Activated T-helper 17 cell treated with anti-CD3 and anti-CD28 coated beads, Interleukin-2, amount 50 U/mL, for 72 hours (primary cell): Measurements from ENCODE around the gene ABO. TPM values are rescaled to one million over a fixed set of nuclear protein-coding genes. Genes with fewer than 3 reads are reported as not detected.
A peak's percentile ranks its signal among the peaks of the same experiment; 100 is the strongest.
"Not testable (repeated sequence)": the region's sequence is repeated elsewhere in the genome, so short reads cannot be mapped to it uniquely, and the experiment has no call there.

Experiments
- ATAC-seq: fragments of 150-1000 bp; cut with Tn5 transposase; replicated peaks from 2 replicates; pipeline ENCODE4 v1.10.0; 2021; ENCODE audit warnings: mild to moderate bottlenecking, moderate library complexity
- H3K27ac Mint-ChIP-seq: one replicate; pipeline ENCODE4 v1.8.0; 2022; ENCODE audit warnings: mixed read lengths
- H3K27me3 Mint-ChIP-seq: one replicate; pipeline ENCODE4 v1.8.0; 2022; ENCODE audit warnings: mixed read lengths
- H3K36me3 Mint-ChIP-seq: one replicate; pipeline ENCODE4 v1.8.0; 2022; ENCODE audit warnings: low read depth, mild to moderate bottlenecking, mixed read lengths
- H3K4me1 Mint-ChIP-seq: one replicate; pipeline ENCODE4 v1.8.0; 2022; ENCODE audit warnings: mixed read lengths
- H3K4me3 Mint-ChIP-seq: one replicate; pipeline ENCODE4 v1.8.0; 2022; ENCODE audit warnings: mild to moderate bottlenecking, mixed read lengths
- H3K9me3 Mint-ChIP-seq: one replicate; pipeline ENCODE4 v1.8.0; 2022; ENCODE audit warnings: mixed read lengths
- total RNA-seq, 2 donors: library from RNA; stranded (reverse); gene quantifications; one replicate each; pipeline ENCODE4 v1.2.3, GENCODE V29; 2022

The ABO gene
- total RNA-seq, 2 donors from 2014 or later: not detected

GRCh38 chr9:133223159-133223756, 51.7 kb downstream of the ABO start:
- H3K9me3 Mint-ChIP-seq, H3K4me1 Mint-ChIP-seq, H3K4me3 Mint-ChIP-seq, H3K27ac Mint-ChIP-seq, ATAC-seq, H3K36me3 Mint-ChIP-seq: not testable (repeated sequence)
- H3K27me3 Mint-ChIP-seq: peaks cover 34% of the 10 kb centered on the region

DNA sequence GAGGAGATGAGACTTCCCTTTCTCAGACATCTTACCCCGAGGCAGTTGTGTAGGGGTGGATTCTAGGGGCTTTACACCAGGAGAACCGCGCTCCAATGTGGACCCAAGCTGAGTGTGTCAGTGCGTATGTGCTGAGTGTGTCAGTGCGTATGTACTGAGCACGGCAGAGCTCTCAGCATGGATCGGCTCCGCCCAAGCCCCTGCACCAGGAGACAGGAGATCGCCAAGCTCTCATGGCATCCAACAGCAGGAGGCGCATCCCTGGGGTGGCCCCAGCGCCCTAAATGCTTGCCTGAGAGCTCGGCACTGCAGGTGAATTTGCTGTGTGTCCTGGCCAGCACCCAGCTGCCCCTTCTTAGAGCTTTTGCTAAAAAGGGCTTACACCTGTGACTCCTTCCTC, 53.0 kb downstream of the ABO start:
- H3K4me3 Mint-ChIP-seq, H3K27ac Mint-ChIP-seq, ATAC-seq, H3K4me1 Mint-ChIP-seq, H3K9me3 Mint-ChIP-seq, H3K36me3 Mint-ChIP-seq: not testable (repeated sequence)
- H3K27me3 Mint-ChIP-seq: peaks cover 45% of the 10 kb centered on the region

- Mint-ChIP-seq H3K4me1 (no peaks in the 10 kb centered on the region), H3K4me3 (no peak overlapping the region), H3K27me3 (peaks cover 45% of the 10 kb centered on the region), H3K9me3 (no peaks in the 10 kb centered on the region), H3K36me3 (no peaks in the 10 kb centered on the region), H3K27ac (no peak overlapping the region)
- ATAC-seq: peak; percentile 53
Measured at GRCh38 chr9:133221177-133221809, 53.7 kb downstream of the ABO start.

DNA sequence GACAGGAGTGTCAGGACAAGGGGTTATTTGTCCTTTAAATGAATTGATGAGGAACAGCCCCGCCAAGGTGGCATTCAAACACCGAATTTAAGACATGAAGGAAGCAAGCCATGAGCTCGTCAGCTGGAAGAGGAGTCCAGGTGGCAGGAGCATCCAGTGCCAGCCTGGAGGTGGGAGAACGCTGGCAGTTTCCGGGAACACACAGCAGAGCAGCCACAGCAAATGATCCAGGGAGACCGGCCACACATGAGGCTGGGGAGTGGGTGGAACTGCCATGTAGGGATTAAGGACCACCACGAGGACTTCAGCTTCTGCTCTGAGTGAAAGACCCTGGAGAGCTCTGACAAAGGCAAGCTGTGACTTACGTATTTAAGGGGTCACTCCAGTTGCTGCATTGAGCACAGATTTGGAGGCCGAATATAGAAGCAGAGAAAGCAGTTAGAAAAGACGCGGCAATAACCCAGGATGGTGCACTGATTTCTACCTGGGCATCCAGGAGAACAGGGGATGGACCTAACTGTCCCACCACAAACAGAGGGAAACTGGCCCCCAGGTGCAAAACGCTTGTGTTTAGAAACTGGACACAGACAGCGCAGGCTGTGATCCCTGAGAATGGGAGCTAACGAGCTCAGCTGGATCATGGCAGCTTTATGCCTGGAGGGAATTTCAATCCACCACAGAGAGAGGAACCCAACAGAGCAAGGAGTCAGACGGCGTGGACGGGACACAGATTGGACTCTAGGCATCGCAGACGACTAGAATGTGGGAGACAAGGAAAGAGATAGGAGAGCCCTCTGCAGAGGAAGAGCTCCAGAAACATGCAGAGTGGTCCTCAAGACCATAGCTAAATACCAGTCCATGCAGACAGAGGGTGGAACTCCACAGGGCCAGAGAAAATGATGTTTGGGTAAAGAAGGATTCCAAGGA, 56.7 kb downstream of the ABO start:
- peaks cover 58% of the 10 kb centered on the region for H3K27me3 Mint-ChIP-seq
- H3K36me3 Mint-ChIP-seq, ATAC-seq, H3K4me1 Mint-ChIP-seq, H3K27ac Mint-ChIP-seq, H3K4me3 Mint-ChIP-seq, H3K9me3 Mint-ChIP-seq: not testable (repeated sequence)

GRCh38 chr9:133217333-133217988, 57.5 kb downstream of the ABO start:
- not testable (repeated sequence) for H3K27ac Mint-ChIP-seq, H3K36me3 Mint-ChIP-seq, H3K4me3 Mint-ChIP-seq, H3K4me1 Mint-ChIP-seq, H3K9me3 Mint-ChIP-seq, ATAC-seq
- peaks cover 58% of the 10 kb centered on the region for H3K27me3 Mint-ChIP-seq

DNA sequence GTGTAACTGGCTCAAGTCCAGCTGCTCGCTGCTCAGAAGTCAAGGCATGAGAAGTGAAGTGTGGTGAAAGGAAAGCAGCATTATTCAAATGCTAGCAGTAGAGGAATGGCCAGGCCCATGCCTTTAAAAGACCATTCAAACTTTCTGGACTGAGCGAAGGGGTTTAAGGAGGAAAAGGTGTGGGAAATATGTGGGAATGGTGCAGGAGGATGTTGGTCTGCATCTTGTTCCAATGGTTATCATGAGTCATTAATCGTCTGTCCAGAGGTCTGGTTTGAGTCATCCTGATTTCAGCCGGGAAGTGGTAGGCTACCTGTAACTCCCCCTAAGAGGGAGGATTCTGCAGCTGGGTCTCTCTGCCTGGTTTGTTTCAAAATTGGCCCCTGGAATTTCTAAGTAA, 60.7 kb downstream of the ABO start:
- not testable (repeated sequence) for H3K4me1 Mint-ChIP-seq, H3K36me3 Mint-ChIP-seq, H3K9me3 Mint-ChIP-seq, H3K4me3 Mint-ChIP-seq, H3K27ac Mint-ChIP-seq, ATAC-seq
- peaks cover 58% of the 10 kb centered on the region for H3K27me3 Mint-ChIP-seq

DNA sequence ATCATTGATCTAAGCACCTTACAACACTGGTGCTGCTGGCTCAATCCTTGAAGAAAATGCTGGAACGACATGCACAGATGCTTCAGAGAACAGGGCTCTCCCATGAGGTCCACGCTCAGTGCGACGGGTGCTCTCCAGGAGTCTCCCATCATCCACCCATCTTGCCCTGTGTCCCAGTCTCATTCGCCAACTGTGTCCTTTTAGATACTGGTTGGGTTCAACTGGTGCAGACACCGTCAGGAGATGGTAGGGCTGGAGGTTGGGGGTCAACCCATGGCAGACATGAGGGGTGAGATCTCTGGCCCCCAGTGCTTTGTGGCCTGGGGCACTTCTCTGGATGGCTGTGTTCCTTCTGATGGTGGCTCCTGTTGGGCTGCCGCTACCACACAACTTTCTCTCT, 64.4 kb downstream of the ABO start:
- no peak for ATAC-seq
- H3K9me3 Mint-ChIP-seq: no peaks in the 10 kb centered on the region
- H3K36me3 Mint-ChIP-seq: no peaks in the 10 kb centered on the region
- no peaks in the 10 kb centered on the region for H3K4me1 Mint-ChIP-seq
- no peak overlapping the region for H3K4me3 Mint-ChIP-seq
- H3K27me3 Mint-ChIP-seq: peaks cover 41% of the 10 kb centered on the region
- H3K27ac Mint-ChIP-seq: no peak overlapping the region

- no peak for ATAC-seq
- Mint-ChIP-seq H3K9me3 (no peaks in the 10 kb centered on the region), H3K36me3 (no peaks in the 10 kb centered on the region), H3K27me3 (peaks cover 38% of the 10 kb centered on the region), H3K4me1 (no peaks in the 10 kb centered on the region), H3K4me3 (no peak overlapping the region), H3K27ac (no peak overlapping the region)
Measured at GRCh38 chr9:133210202-133210532, 64.8 kb downstream of the ABO start.

DNA sequence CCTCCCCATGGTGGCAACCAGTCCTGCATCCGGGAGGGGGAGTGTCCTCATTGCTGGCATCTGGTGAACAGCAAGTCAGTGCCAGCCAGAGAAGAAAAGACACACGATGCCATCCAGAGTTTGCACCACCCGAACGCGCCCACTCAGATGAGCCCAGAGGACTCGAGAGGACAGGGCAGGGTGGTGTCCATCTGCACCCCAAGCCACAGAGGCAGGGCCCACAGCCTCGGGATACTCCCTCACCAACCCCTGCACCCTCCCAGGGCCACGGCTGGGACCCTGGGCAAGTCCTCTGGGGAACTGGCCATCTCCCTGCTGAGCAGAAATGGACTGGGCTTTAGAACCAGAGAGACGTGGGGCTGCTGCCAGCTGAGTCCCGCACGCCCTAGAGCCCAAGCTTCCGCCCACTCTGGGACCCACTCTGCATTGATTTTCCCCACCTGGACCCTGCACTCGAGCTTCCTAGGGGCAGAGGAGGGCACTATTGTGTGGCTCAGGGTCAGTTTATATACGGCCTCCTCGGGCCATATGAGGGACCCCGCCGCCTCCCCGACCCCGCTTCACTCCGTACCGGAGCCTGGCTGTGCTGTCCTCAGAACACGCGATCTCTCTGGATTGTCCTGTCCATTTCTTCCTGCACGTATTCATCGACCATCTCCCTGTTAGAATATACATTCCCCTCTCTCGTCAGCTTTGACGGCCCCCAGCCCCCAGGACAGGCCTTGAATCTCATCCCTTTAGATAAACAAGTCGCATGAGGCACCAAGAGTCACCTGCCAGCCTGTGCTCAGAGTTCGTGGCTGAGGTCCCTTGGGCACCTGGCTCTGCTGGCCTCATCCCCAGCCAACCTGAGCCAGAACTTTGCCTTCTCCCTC, 65.4 kb downstream of the ABO start:
- not testable (repeated sequence) for H3K4me3 Mint-ChIP-seq

GRCh38 chr9:133208880-133209300, 66.1 kb downstream of the ABO start, which contains the start of gene OBP2B:
Gene OBP2B (minus strand): TSS chr9:133209250. CDS start chr9:133209199, 51 bp downstream.
- H3K27me3 Mint-ChIP-seq: peaks cover 32% of the 10 kb centered on the region
- H3K9me3 Mint-ChIP-seq, ATAC-seq, H3K4me1 Mint-ChIP-seq, H3K4me3 Mint-ChIP-seq, H3K27ac Mint-ChIP-seq, H3K36me3 Mint-ChIP-seq: not testable (repeated sequence)

More for the DNA sequence above, 65.4 kb downstream of the ABO start:
- not testable (repeated sequence) for H3K9me3 Mint-ChIP-seq, ATAC-seq, H3K27ac Mint-ChIP-seq, H3K36me3 Mint-ChIP-seq, H3K4me1 Mint-ChIP-seq
- H3K27me3 Mint-ChIP-seq: peaks cover 35% of the 10 kb centered on the region

DNA sequence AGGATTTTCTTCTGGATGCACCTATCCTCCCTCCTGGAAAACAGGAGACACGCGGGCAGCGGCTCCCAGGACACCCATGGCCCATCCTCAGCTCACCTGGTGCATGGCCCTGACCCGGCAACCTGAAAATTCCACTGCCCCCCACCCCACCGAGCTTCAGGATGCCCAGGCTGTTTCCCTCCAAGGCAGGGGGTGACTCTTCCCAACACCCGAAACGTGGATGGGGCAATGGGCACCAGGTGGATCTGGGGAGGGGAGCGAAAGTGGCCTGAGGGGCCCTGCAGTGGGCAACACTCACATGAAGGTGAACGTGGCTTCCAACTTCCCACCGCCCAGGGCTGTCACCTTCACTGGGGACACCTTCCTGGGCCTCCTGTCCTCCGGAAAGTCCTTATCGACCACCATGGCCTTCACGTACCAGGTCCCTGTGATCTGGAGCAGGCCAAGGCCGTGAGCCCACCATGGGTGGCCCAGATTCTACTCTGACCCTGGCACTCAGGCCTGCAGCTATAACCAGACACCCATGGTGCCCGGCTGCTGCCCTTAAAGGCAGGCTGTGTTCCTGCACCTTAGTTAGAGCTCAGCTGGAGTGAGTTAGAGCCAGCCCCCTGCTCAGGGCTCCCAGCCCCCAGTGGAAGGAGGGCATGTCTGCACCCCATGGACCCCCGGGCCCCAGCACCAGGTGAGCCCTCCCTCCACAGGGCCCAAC, 66.7 kb downstream of the ABO start:
- H3K4me3 Mint-ChIP-seq, H3K4me1 Mint-ChIP-seq, H3K36me3 Mint-ChIP-seq, H3K27ac Mint-ChIP-seq, H3K9me3 Mint-ChIP-seq, ATAC-seq: not testable (repeated sequence)
- H3K27me3 Mint-ChIP-seq: peaks cover 29% of the 10 kb centered on the region

DNA sequence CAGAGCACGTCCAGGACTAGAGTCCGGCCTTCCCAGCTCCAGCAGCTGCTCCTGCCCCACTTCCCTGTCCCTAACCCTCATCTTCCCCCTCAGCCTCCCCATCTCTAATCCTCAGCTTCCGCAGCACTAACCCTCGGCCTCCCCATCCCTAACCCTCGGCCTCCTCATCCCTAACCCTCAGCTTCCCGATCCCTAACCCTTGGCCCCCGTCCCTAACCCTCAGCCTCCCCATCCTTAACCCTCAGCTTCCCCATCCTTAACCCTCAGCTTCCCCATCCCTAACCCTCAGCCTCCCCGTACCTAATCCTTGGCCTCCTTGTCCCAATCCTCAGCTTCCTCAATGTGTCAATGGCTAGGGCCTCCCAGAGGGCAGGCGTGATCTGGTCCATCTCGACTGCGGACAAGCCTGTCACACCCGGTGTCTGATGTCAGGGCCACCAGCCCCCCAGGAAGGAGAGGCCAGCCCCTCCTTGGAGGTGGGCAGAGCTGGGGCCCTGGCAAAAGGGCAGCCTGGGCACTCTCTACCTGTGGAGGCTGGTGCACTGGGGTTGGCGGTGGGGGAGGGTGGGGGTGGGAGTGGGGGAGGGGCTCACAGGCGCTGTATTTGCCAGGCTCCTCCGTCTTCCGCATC, 67.3 kb downstream of the ABO start:
- H3K9me3 Mint-ChIP-seq: no peaks in the 10 kb centered on the region
- H3K4me3 Mint-ChIP-seq: no peak overlapping the region
- H3K27ac Mint-ChIP-seq: no peak overlapping the region

GRCh38 chr9:133207021-133207531, 67.9 kb downstream of the ABO start:
- Mint-ChIP-seq H3K27ac (no peak overlapping the region), H3K4me3 (no peak overlapping the region), H3K36me3 (no peaks in the 10 kb centered on the region), H3K27me3 (peaks cover 29% of the 10 kb centered on the region), H3K9me3 (no peaks in the 10 kb centered on the region), H3K4me1 (no peaks in the 10 kb centered on the region)
- no peak for ATAC-seq

More for the DNA sequence above, 67.3 kb downstream of the ABO start:
- H3K4me1 Mint-ChIP-seq: no peaks in the 10 kb centered on the region
- peaks cover 29% of the 10 kb centered on the region for H3K27me3 Mint-ChIP-seq
- ATAC-seq: no peak
- H3K36me3 Mint-ChIP-seq: no peaks in the 10 kb centered on the region
